Peyer's patch (tissue), 4 donors: ENCODE results near the gene C1QTNF6.

Experiments used
- POLR2A ChIP-seq, 2 donors: fragments of 450-650 bp; IDR thresholded peaks; one replicate each; pipeline ENCODE4 v1.5.1; 2017; ENCODE audit warnings: antibody characterized with exemption in 2 of 2, mild to moderate bottlenecking in 2 of 2, moderate library complexity in 2 of 2
- TF ChIP-seq, protein P1 (sequence below), 6 experiments: fragments of 450-650 bp in 4 of 6; fragments of 200-600 bp in 2 of 6; sonication (generic) in 1 of 6; IDR thresholded peaks; one replicate each; pipeline ENCODE4 v1.5.1; 2017 to 2019; ENCODE audit warnings: antibody characterized with exemption in 6 of 6, mild to moderate bottlenecking in 3 of 6, moderate library complexity in 1 of 6

- TF ChIP-seq, protein P1, sequence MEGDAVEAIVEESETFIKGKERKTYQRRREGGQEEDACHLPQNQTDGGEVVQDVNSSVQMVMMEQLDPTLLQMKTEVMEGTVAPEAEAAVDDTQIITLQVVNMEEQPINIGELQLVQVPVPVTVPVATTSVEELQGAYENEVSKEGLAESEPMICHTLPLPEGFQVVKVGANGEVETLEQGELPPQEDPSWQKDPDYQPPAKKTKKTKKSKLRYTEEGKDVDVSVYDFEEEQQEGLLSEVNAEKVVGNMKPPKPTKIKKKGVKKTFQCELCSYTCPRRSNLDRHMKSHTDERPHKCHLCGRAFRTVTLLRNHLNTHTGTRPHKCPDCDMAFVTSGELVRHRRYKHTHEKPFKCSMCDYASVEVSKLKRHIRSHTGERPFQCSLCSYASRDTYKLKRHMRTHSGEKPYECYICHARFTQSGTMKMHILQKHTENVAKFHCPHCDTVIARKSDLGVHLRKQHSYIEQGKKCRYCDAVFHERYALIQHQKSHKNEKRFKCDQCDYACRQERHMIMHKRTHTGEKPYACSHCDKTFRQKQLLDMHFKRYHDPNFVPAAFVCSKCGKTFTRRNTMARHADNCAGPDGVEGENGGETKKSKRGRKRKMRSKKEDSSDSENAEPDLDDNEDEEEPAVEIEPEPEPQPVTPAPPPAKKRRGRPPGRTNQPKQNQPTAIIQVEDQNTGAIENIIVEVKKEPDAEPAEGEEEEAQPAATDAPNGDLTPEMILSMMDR (IDR thresholded peaks at IDR 0.05): no peak
- TF ChIP-seq POLR2A (IDR thresholded peaks at IDR 0.05): no peak
These were observed 26.6 kb downstream of the C1QTNF6 start for GRCh38 chr22:37161443-37161842.
